D721Med (cell line): Measurements from ENCODE around the gene AGAP1.

Experiments used
- DNase-seq: peaks from one replicate; pipeline ENCODE4 v3.0.0; 2011; ENCODE audit warnings: low spot score; ENCODE audit not compliant: insufficient read length
- FAIRE-seq: peaks from 2 replicates; lab custom pipeline; 2011; peaks lifted over from hg19 to GRCh38; lab: Jason Lieb, UNC
- CTCF ChIP-seq: IDR thresholded peaks from 2 replicates; pipeline ENCODE4 v1.5.1; 2012; ENCODE audit warnings: mild to moderate bottlenecking, control low read depth; ENCODE audit not compliant: insufficient read depth; ENCODE audit errors: missing control alignments

The AGAP1 gene

GRCh38 chr2:235996419-235996818, 502.6 kb downstream of the AGAP1 start:
- no peak for FAIRE-seq
- DNase-seq: no peak
- no peak for TF ChIP-seq CTCF

- DNase-seq: no peak
- FAIRE-seq: peak; percentile 38
- TF ChIP-seq CTCF: no peak
Measured at GRCh38 chr2:235999011-235999410, 505.2 kb downstream of the AGAP1 start.

- DNase-seq (no peak), FAIRE-seq (no peak)
- no peak for TF ChIP-seq CTCF
Measured at GRCh38 chr2:236001166-236001828, 507.5 kb downstream of the AGAP1 start.

- DNase-seq (no peak), FAIRE-seq (no peak)
- TF ChIP-seq CTCF: no peak
Measured at GRCh38 chr2:236001854-236002253, 508.0 kb downstream of the AGAP1 start.

- no peak for TF ChIP-seq CTCF
- FAIRE-seq (no peak), DNase-seq (no peak)
Measured at GRCh38 chr2:236008006-236008405, 514.2 kb downstream of the AGAP1 start.

GRCh38 chr2:236008857-236009256, 515.0 kb downstream of the AGAP1 start:
- DNase-seq (no peak), FAIRE-seq (no peak)
- no peak for TF ChIP-seq CTCF

- DNase-seq: no peak
- no peak for TF ChIP-seq CTCF
- FAIRE-seq: no peak
Measured at GRCh38 chr2:236010920-236011685, 517.3 kb downstream of the AGAP1 start.
